SU-DHL-6 (cell line): Measurements from ENCODE around the gene ARSA.

ENCODE experiments used
- H2AFZ ChIP-seq: fragments of 200-600 bp; sonication (generic); 2 replicates; pipeline ENCODE4 v1.6.1; 2014; ENCODE audit warnings: low read depth, mild to moderate bottlenecking, moderate library complexity, mixed read lengths, antibody characterized with exemption, low read length; ENCODE audit not compliant: severe bottlenecking
- H3F3A ChIP-seq: fragments of 200-600 bp; shearing (Covaris generic); 2 replicates; pipeline ENCODE4 v1.6.0; 2016; ENCODE audit warnings: antibody characterized with exemption, mild to moderate bottlenecking; ENCODE audit not compliant: insufficient read depth
- H3K27ac ChIP-seq: fragments of 200-600 bp; sonication (generic); 2 replicates; pipeline ENCODE4 v1.5.1; 2016; ENCODE audit warnings: low read depth, mild to moderate bottlenecking, low read length, moderate library complexity, mixed read lengths
- H3K27me3 ChIP-seq: fragments of 200-600 bp; sonication (generic), shearing (Covaris generic); 2 replicates; pipeline ENCODE4 v1.6.0; 2014; ENCODE audit warnings: mild to moderate bottlenecking, low read length
- H3K36me3 ChIP-seq: fragments of 200-600 bp; sonication (generic); 2 replicates; pipeline ENCODE4 v1.6.1; 2014; ENCODE audit warnings: mild to moderate bottlenecking, low read length, mixed read lengths
- H3K4me2 ChIP-seq: fragments of 300-600, 200-600 bp; shearing (Covaris generic), sonication (generic); 2 replicates; pipeline ENCODE4 v1.6.0; 2014; ENCODE audit warnings: low read length, low read depth, mild to moderate bottlenecking; ENCODE audit not compliant: poor library complexity, severe bottlenecking
- H3K4me3 ChIP-seq: fragments of 200-600 bp; sonication (generic); 2 replicates; pipeline ENCODE4 v1.5.1; 2014; ENCODE audit warnings: antibody characterized with exemption, low read length, mild to moderate bottlenecking, mixed read lengths; ENCODE audit not compliant: insufficient read depth, poor library complexity, severe bottlenecking
- H3K79me2 ChIP-seq: fragments of 200-600 bp; sonication (generic); 2 replicates; pipeline ENCODE4 v1.6.1; 2014; ENCODE audit warnings: mild to moderate bottlenecking, low read length, moderate library complexity; ENCODE audit not compliant: insufficient read depth
- H3K9ac ChIP-seq: fragments of 200-600 bp; sonication (generic); 2 replicates; pipeline ENCODE4 v1.7.0; 2014; ENCODE audit warnings: mild to moderate bottlenecking, low read length
- H3K9me2 ChIP-seq: fragments of 200-600 bp; sonication (generic); replicated peaks from 2 replicates; pipeline ENCODE4 v1.6.1; 2014; ENCODE audit warnings: low read length; ENCODE audit not compliant: insufficient read depth
- H3K9me3 ChIP-seq: fragments of 200-600 bp; sonication (generic); 2 replicates; pipeline ENCODE4 v1.6.1; 2014; ENCODE audit warnings: low read length, mixed read lengths; ENCODE audit not compliant: insufficient read depth
- H4K20me1 ChIP-seq: fragments of 200-600 bp; sonication (generic); 2 replicates; pipeline ENCODE4 v1.6.1; 2014; ENCODE audit warnings: low read depth, mild to moderate bottlenecking, antibody characterized with exemption, low read length, moderate library complexity, mixed read lengths
- EZH2phosphoT487 ChIP-seq: fragments of 200-600 bp; sonication (generic), shearing (Covaris generic); conservative IDR thresholded peaks from 2 replicates; pipeline ENCODE4 v1.6.1; 2018; ENCODE audit warnings: mild to moderate bottlenecking, antibody characterized with exemption, low read length, moderate library complexity, mixed read lengths
- TF ChIP-seq, protein P1 (sequence below): fragments of 200-600 bp; sonication (generic); IDR thresholded peaks from one replicate; pipeline ENCODE4 v1.5.1; 2017; ENCODE audit warnings: antibody characterized with exemption, mild to moderate bottlenecking, low read length, moderate library complexity; ENCODE audit not compliant: insufficient read depth, poor library complexity, severe bottlenecking

ARSA gene

DNA sequence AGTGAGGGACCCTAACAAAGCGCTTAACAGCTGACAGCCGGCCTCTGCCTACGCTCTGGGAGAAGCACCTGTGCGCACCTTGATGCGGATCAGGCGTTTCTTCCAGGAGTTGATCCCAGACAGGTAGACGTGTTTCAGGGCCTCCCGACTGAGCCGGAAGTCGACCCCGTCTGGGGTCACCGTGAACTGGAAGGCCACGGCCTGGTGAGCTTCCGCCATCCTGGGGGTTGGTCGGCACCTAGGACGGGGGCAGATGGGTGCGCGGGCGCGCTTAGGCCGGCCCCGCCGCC, 50.3 kb downstream of the ARSA start:
- H3K9me2 ChIP-seq, result no peaks in the 10 kb centered on the region
- no peak overlapping the region for H3K27ac ChIP-seq
- no peaks in the 10 kb centered on the region for H3F3A ChIP-seq
- peaks cover 8% of the 10 kb centered on the region for H3K79me2 ChIP-seq
- H3K27me3 ChIP-seq, result no peaks in the 10 kb centered on the region
- TF ChIP-seq, protein P1, sequence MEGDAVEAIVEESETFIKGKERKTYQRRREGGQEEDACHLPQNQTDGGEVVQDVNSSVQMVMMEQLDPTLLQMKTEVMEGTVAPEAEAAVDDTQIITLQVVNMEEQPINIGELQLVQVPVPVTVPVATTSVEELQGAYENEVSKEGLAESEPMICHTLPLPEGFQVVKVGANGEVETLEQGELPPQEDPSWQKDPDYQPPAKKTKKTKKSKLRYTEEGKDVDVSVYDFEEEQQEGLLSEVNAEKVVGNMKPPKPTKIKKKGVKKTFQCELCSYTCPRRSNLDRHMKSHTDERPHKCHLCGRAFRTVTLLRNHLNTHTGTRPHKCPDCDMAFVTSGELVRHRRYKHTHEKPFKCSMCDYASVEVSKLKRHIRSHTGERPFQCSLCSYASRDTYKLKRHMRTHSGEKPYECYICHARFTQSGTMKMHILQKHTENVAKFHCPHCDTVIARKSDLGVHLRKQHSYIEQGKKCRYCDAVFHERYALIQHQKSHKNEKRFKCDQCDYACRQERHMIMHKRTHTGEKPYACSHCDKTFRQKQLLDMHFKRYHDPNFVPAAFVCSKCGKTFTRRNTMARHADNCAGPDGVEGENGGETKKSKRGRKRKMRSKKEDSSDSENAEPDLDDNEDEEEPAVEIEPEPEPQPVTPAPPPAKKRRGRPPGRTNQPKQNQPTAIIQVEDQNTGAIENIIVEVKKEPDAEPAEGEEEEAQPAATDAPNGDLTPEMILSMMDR, result no peak
- no peak overlapping the region for H2AFZ ChIP-seq
- H3K9ac ChIP-seq, result no peak overlapping the region
- H4K20me1 ChIP-seq, result no peaks in the 10 kb centered on the region; the same call in 1 of the 2 replicates
- H3K4me2 ChIP-seq, result no peak overlapping the region
- no peaks in the 10 kb centered on the region for H3K36me3 ChIP-seq
- H3K9me3 ChIP-seq, result no peaks in the 10 kb centered on the region
- H3K4me3 ChIP-seq, result no peak overlapping the region

DNA sequence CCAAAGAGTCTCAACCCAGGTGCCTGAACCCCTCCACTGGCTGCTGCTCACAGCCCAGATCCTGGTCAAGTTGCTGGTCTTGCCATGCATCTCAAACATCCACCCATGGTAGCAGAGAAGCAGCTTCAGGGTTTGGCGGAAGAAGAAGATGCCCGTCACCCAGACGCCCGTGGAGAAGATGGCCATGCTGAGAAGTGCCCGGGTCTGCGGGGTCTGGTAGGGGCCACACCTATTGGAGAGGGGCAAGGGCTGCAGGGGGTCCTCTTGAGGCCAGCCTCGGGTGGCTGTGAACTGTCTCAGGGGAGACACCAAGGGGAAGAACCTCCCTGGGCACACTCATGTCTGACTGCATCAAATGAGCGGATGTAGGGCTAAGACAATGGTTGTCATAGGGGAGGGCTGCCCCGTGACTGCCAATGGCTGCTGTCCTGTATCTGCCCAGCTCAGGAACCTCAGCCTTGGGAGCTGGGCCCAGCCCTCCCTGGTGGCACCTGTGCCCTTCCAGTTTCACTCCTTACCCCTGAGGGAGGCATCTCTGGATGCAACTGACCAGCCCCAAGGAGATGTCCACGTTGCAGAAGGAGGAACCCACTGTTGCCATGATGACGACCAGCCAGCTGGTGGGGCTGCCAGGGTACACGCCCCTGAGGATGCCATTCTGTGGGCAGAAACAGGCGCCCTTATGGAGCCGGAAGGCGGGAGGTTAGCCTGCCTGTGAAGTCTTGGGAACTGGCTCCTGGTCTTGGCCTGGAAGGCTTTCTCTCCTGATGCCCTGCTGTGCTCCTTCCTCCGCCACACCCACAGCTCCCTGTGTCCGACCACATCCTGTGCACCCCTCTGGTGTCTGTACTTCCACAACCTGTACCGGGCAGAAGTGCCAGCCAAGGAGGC, 50.9 kb downstream of the ARSA start:
- Histone ChIP-seq H3K27ac (no peak overlapping the region), H2AFZ (no peak overlapping the region), H3K27me3 (no peaks in the 10 kb centered on the region), H3K9ac (no peak overlapping the region), H3F3A (no peaks in the 10 kb centered on the region), H4K20me1 (no peaks in the 10 kb centered on the region; the same call in 1 of the 2 replicates), H3K9me3 (no peaks in the 10 kb centered on the region), H3K4me2 (no peak overlapping the region), H3K36me3 (no peaks in the 10 kb centered on the region), H3K79me2 (peaks cover 7% of the 10 kb centered on the region), H3K9me2 (no peaks in the 10 kb centered on the region), H3K4me3 (no peak overlapping the region)
- TF ChIP-seq, protein P1, result no peak
- TF ChIP-seq EZH2phosphoT487, result no peak

DNA sequence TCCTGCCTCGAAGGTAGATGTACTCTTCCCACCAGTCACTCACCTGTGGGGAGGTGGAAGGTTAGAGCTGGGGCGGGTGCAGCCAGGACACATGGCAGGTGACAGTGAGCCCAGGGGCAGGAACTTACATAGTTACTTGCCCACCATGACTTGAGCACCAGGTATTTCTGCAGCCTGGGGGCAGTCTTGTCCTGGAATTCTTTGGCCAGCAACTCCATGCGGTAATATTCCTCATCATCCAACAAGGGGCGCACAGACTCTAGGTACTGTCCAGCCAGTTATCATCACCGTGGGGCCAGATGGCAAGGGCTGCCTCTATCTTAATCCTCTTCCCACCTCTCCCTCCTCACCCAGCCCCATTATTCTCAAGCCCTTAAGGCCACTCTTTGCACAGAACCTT, 51.9 kb downstream of the ARSA start:
- no peaks in the 10 kb centered on the region for H3K9me2 ChIP-seq
- H3K79me2 ChIP-seq, result no peaks in the 10 kb centered on the region
- no peaks in the 10 kb centered on the region for H3K27me3 ChIP-seq
- no peak overlapping the region for H3K4me2 ChIP-seq
- H2AFZ ChIP-seq, result no peak overlapping the region
- no peaks in the 10 kb centered on the region for H3K36me3 ChIP-seq
- H3F3A ChIP-seq, result no peaks in the 10 kb centered on the region
- no peak overlapping the region for H3K4me3 ChIP-seq
- H4K20me1 ChIP-seq, result no peaks in the 10 kb centered on the region; the same call in 1 of the 2 replicates
- H3K27ac ChIP-seq, result no peak overlapping the region
- H3K9me3 ChIP-seq, result no peaks in the 10 kb centered on the region
- no peak for TF ChIP-seq EZH2phosphoT487
- TF ChIP-seq, protein P1, result no peak
- H3K9ac ChIP-seq, result no peak overlapping the region
